ENCODE measurements around the gene TECPR2. TPM values are rescaled to one million over a fixed set of nuclear protein-coding genes. Genes with fewer than 3 reads are reported as not detected.
"Not testable (repeated sequence)": the region's sequence is repeated elsewhere in the genome, so short reads cannot be mapped to it uniquely, and the experiment has no call there.

The TECPR2 gene
- polyA plus RNA-seq, 12 donors, result 9.3 to 15.4 (median 13.3) TPM; not detected in 1

DNA sequence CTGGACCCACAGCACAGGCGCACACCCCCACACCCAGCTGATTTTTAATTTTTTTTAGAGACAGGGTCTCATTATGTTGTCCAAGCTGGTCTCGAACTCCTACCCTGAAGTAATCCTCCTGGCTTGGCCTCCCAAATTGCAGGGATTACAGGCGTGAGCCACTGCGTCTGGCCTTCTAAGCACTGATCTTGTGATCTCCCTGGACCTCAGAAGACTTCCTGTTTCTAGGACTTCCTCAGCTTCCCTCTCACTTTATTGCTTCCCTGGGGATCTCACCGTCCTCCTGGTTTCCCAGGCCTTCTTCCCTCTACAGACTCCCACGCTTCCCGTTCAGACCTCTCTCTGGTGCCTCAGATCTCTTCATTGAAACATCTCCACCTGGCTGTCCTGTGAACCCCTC is 29.4 kb upstream of the TECPR2 start:
- DNase-seq, result no peak

DNA sequence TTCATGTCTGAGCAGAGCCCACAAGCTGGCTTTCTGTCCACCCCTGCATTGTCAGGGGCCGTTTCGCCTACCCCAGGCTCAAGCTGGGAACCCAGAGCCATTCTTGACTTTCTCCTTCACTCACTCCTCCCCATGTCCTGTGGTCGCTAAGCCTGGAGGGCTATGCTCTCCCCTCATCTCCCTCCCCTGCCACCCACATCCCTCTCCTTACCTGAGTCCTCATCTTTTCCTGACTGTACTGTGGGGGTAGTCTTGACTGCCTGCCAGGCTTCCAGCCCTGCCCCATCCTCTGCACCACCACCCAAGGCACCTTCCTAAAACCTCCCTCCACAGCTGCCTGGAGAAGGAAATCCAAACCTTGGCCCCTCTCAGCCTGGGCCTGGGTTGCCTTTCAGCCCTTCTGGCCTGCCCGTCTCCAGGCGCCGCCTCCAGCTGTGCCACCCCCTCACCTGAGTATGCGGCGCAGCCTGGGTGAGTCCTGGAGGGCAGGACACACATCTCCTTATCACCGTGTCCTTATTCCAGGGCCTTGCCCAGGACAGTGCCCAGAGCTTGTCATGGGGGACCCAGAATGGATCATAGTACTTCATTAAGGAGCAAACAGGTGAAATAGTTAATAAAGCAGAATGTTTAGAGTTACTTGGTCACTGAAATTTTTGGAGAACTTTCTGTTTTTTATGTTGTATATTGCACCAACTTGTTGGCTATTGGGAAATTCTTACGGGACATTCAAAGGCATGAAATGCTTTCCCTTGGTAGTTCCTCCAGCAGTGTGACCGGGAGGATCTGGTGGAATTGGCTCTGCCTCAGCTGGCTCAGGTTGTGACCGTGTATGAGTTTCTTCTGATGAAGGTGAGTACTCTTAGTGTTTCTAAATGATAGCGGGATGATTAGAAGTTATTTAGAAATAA is 28.7 kb upstream of the TECPR2 start:
- DNase-seq, result no peak

DNA sequence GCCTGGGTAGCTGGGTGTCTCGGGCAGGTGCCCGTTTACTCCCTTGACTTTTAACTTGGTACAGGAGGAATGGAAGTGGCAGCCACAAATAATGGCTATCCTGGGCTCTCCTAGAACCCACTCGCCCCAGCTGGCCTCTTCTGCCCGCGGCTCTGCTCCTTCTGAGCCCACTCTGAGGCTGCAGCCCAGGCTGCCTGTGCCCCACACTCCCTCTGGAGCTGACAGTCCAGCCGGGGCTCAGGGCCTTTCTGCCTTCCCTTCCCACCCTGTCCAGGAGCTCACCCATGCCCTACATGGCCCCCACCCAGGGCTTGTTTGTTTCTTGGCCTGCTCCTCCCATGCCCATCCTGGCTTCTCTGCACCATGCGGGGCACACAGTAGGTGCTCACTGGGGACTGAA is 27.6 kb upstream of the TECPR2 start:
- DNase-seq, result no peak

DNA sequence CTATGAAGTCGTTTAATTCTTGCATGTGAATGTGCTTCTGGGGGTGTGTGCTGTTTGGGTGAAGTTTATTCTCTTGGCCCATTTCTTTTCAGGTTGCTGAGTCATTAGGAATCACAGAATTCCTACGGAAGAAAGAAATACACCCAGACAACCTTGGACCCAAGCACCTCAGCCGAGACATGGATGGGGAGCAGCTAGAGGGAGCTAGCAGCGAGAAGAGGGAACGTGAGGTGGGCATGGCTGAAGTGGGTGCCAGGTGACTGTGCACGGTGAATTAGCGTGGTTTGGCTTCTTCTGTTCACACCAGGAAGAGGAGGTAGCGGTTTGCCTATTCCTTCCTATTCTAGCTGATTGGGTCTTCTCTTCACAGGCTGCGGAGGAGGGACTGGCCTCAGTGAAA is 24.0 kb upstream of the TECPR2 start:
- no peak for DNase-seq

DNA sequence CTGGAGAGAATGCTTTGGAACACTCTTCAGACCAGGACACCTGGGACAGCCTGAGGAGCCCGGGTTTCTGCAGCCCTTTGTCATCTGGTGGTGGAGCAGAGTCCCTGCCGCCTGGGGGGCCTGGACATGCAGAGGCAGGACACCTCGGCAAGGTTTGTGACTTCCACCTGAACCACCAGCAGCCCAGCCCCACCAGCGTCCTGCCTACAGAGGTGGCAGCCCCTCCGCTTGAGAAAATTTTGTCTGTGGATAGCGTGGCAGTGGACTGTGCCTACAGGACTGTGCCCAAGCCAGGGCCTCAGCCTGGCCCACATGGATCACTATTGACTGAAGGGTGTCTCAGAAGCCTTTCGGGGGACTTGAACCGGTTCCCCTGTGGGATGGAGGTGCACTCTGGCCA is 21.2 kb upstream of the TECPR2 start:
- no peak for DNase-seq

DNA sequence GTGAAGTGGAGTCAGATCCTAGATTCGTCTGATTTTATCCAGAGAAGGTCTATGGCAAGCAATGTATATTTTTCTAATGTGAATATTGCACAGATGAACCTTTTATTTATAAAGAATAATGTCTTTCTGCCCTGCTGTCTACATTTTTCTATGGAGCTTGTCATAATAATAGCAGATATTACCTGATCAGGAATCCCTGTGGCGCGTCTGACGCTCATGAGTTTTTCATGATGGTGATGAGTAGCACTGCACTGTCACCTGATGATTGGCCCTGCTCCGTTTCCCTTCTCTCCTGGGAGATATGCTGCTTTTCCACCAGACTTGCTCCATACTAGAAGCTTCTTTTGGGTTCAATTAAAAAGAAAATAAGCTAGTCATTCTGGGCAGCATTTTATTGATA is 20.5 kb upstream of the TECPR2 start:
- no peak for DNase-seq

DNA sequence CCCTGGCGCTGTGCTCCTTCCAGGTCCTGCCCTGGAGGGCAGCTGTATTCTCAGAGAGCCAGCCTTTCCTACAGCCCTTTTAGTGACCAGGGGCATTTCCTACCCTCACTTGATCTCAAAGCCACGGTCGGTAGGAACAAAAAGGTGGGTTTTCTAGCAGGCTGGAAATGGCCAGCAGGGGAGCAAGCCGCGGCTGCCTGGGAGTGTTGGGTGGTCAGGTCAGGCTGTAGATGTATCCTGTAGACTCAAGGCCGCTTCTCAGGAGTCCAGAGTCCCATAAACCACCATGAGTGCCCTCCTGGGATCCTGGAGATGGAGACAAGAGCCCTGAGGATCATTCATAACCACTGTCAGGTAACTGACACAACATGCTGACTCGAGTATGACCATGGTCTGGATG is 18.7 kb upstream of the TECPR2 start:
- DNase-seq, result no peak

DNA sequence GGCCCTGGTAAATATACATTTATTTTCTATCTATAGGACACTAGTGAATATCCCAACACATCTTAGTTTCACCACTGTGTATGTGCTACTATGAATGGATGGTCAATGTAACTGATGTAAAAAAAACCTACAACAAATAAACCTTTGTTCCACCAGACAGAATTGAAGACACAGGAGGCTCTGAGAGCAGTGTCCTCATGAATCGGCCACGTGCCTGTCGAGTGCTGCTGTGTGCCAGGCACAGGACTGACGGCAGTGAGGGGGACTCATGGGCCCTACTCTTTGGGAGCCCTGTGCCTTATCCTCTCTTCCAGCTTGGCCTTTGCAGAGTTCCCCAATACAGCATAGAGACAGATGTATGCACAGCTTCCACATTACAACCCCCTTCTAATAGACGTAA is 18.3 kb upstream of the TECPR2 start:
- DNase-seq, result no peak

DNA sequence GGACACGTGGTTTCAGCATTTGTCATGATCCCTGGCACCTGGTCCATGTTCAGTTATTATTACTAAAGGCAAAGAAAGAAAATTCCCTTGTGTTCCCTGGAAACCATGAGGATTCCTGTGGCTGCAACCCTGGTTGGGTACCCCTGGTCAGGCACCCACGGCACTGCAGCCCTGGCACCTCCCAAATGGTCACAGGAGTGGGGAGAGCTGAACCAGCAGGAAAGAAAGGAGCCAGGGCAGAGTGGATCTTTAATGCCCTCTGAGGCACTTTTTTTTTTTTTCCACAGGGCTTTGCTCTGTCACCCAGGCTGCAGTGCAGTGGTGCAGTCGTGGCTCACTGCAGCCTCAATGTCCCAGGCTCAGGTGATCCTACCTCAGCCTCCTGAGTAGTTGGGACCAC is 17.5 kb upstream of the TECPR2 start:
- no peak for DNase-seq

DNA sequence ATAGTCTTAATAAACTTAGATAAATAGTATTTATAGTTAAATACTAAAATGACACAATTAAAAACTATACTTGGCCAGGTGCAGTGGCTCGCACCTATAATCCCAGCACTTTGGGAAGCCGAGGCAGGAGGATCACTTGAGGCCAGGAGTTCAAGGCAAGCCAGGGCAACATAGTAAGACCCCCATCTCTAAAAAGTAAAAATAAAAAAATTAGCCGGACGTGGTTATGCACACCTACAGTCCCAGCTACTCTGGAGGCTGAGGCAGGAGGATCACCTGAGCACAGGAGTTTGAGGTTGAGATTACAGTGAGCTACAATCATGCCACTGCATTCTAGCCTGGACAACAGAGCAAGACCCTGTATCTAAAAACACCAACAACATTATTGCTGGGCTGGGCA is 16.1 kb upstream of the TECPR2 start:
- DNase-seq, result no peak

DNA sequence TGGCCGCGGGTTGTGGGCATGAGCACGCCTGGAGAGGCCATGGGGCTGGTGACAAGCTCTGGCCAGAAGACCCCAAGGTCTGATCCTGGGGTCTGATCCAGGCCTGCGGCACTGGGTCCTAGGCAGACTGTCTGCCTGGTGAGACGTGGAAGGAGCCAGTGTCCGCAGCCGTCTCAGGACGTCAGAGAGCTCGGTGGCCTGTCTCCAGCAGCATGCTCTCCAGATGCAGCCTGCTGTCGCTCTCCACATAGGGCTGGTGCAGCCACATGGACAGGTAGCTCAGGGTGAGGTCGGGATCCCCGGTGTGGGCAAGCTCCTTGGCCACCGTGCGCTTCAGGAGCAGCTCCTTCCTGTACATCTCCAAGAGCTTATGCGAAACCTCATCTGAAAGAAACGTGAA is 14.4 kb upstream of the TECPR2 start:
- DNase-seq, result no peak

DNA sequence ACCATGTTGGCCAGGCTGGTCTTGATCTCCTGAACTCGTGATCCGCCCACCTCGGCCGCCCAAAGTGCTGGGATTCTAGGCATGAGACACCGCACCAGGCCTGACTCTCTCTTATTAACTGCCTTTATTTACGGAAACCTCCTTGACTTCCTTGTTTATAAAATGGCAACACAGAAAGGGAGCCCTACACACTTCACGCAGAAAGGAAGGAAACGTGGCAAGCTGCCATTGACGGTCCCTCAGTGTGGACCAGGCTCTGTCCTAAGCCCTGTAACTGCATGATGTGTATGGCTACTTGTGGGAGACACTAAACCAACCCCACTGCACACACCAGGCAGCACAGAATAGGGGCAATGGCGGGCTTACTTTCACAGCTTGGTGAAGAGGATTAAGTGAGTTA is 11.7 kb upstream of the TECPR2 start:
- DNase-seq, result no peak

DNA sequence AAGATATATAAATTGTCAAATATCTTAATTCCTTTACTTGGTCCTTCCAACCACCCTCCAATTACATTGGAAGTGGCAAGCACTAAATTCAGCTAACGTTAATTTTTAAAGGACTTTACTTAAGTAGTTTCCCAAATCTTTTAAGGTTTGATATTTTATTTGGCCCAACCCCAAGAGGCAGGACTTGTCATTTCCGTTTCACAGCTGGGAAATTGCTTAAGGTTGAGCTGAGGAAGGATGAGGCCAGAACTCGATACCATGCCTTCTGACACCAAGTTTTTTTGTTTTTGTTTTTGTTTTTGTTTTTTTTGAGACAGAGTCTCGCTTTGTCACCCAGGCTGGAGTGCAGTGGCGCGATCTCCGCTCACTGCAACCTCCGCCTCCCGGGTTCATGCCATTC is 11.1 kb upstream of the TECPR2 start:
- DNase-seq, result not testable (repeated sequence)

DNA sequence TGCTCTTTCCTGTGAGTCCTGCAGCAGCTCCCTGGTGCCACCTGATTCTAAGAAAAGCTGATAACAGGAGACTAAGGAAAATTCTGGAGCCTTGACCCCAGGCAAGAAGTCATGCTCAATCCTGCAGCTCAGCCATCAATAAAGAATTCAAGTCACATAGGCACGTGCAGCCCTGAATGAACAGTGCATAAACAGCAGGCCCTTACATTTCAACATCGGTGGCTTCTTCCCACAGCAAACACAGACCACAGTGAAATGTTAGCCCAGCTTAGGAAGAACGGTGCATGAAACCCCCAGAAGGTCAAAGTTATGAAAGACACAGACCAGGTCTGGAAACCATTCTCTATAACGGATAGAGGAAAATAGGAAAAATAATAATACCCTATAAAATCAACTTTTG is 10.5 kb upstream of the TECPR2 start:
- DNase-seq, result no peak

DNA sequence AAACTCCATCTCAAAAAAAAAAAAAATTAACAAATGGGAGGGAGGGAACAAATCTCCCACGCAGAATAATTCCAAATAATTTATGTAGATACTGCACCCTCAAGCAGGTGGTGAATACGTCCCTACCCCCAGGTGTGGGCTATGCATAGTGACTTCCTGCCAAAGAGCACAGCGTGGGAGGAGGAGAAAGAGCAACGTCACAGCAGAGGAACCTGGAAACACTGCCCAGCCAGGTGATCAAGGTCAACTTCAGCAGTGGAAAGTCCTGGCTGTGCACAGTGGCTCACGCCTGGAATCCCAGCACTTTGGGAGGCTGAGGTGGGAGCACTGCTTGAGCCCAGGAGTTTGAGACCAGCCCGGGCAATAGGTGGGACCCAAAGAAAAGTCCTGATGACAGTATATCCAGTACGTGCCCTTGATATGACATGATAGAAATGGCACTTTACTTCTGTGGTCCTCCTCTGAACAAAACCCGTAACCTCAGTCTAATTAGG is 9.6 kb upstream of the TECPR2 start:
- DNase-seq, result no peak

DNA sequence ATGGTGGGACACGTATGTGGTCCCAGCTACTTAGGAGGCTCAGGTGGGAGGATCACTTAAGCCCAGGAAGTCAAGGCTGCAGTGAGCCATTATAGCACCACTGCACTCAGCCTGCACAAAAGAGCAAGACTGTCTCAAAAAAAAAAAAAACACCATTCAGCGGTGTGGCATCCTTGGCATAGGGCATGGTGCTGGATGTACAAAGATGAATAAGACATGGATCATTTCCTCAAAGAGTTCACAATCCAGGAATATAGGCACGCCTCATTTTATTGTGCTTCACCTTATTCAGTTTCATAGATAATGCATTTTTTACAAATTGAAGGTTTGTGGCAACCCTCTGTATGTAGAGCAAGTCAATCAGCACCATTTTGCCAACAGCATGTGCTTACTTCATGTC is 6.5 kb upstream of the TECPR2 start:
- no peak for DNase-seq

DNA sequence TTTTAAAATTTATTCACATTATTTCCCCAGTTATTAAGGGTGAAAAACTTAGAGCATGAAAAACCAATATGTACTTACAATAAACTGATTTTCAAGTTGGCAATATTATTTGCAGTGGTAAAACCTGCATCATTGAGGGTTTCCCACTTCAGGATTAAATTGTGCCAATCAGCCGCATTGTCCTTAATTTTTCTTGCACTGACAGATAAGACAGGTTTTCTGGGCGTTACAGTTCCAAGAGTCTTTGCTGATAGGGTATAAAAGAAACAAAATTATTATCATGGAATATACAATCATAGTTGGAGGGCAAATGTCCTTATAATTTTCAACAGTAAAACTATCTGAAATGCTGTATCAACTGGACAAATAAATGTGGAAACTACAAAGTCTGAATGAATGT is 3.4 kb upstream of the TECPR2 start:
- DNase-seq, result no peak

DNA sequence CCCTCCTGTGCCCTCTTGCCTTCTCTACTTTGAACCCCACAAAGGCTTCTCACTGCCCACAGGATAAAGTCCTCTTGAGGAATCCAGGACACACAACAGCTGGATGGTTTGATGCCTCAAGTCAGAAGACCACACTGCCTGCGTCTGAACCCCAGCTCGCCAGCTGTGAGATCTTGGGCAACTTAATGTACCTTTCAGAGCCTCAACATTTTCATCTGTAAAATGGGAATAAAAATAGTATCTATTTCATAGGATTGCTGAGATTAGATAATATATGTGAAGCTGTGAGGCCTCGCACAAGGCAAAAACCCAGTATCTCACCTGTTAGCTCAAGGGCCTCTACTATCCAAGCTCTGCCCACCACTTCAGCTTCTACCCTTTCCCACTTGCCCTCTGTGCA is 2.4 kb upstream of the TECPR2 start:
- DNase-seq, result no peak

DNA sequence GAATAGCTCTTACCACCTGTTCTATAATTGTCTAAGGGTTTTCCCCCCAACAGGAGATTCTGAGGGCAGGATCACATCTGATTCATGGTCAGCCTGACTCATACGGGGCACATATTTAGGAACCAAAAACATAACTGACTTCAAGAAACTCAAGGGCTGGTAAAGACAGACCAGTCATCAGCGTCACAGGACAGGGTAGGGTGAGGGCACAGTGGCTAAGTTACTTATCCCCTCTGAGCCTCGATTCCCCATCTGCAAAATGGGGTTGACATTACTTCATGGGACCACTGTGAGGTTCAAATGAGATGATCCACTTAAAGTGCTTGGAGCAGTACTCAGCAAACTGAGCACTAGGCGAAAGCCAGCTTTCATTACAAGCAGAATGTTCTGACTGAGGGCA is 657 bp upstream of the TECPR2 start:
- no peak for DNase-seq

DNA sequence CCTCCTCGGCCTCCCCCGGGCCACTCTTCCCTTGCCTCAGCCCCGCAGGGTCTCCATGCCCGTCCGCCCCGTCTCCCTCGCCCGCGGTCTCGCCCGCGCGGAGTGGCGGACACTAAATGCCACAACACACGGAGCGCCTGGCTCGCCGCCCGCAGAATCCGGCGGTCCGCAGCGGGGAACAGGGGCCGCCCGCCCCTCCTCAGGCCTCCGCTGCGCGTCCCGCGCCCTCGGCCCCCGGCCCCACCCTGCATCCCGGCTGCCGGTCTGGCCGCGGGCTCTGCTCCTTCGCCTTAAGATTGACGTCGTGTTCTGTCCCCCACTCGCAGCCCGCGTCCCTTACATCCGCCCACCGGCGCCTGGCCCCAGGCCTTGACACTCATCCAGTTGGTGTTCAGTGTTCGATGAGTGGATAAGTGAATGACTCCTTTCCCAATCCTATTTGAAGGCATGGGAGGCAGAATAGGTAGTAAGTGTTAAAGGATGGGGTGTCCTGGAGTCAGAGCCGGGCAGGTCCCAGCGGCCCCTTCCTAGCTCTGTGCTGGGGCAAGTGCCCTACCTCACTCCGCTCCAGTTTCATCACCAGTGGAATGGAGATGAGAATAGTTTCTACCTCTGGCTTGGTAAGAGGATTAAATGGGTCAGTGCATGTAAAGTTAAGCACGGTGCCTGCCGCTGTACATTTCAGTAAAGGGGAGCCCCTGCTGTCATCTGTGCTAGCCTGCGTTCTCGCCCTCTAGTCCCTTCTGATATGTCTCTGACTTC is 622 bp downstream of the TECPR2 start:
- DNase-seq, result peak; percentile 39

DNA sequence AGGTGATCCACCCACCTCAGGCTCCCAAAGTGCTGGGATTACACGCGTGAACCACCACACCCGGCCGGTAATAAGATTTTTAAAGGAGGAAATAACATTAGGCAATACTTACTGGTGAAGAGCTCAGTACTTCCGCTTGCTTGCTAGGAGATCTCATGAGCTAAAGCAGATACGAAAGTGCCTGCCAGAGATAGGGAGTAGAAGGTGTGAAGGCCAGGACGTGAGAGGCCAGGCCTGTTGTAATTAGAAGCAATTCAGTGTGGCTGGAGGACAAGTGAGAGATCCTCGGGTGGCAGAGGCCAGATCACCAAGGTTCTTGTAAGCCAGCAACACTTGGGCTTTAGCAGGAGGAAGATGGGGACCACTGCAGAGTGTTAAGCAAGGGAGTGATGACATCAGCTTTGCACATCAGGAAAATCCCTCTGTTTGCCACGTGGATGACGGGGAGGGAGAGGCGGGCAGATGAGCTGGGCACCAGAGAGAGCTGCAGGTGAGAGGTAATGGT is 7.6 kb downstream of the TECPR2 start:
- no peak for DNase-seq

DNA sequence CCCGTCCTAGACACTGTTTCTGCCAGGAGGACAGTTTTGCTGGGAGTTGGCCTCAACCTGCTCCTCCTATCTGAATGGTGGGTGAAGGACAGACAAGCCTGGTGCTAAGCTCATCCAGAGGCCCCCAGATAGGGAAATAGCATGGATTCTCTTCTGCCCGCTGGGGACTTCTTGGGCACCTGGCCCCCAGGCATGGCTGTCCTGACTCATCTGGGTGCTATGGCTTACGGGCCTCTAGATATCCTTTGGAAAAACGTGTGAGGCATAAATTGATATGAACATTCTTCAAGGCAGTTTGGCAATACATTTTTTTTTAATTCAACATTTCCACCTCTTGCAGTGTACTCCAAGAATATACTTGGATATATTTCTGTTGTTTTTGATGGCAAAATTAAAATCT is 8.6 kb downstream of the TECPR2 start:
- DNase-seq, result no peak

DNA sequence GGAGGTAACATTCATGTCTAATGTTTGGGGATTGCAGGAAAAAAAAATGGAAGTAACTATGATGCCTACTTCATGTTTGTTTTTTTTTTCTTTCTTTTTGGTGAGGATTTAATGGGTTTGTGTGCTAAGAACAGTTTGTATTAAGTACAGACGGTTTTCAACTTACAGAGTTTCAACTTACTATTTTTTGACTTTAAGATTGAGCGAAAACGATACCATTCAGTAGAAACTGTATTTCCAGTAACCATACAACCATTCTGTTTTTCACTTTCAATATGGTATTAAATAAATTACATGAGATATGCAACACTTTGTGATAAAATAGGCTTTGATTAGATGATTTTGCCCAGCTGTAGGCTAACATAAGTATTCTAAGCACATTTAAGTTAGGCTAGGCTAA is 10.4 kb downstream of the TECPR2 start:
- no peak for DNase-seq
